ENCODE measurements around the gene FGF22.

- TF ChIP-seq CTCF (conservative IDR thresholded peaks at IDR 0.05; ENCODE audit: low read length) (no peak), EZH2phosphoT487 (IDR thresholded peaks at IDR 0.05; ENCODE audit: borderline replicate concordance, low read depth, low read length) (no peak)
Measured at GRCh38 chr19:647566-648284, 8.0 kb downstream of the FGF22 start.

Measured in OCI-LY7 (cell line).